ENCODE results near the gene LYST. TPM values are rescaled to one million over a fixed set of nuclear protein-coding genes. Genes with fewer than 3 reads are reported as not detected.

LYST gene
- total and polyA plus RNA-seq, 2 of the 4 experiments (the other 2 are of a cell fraction) = 2.2 to 7.2 TPM

DNA sequence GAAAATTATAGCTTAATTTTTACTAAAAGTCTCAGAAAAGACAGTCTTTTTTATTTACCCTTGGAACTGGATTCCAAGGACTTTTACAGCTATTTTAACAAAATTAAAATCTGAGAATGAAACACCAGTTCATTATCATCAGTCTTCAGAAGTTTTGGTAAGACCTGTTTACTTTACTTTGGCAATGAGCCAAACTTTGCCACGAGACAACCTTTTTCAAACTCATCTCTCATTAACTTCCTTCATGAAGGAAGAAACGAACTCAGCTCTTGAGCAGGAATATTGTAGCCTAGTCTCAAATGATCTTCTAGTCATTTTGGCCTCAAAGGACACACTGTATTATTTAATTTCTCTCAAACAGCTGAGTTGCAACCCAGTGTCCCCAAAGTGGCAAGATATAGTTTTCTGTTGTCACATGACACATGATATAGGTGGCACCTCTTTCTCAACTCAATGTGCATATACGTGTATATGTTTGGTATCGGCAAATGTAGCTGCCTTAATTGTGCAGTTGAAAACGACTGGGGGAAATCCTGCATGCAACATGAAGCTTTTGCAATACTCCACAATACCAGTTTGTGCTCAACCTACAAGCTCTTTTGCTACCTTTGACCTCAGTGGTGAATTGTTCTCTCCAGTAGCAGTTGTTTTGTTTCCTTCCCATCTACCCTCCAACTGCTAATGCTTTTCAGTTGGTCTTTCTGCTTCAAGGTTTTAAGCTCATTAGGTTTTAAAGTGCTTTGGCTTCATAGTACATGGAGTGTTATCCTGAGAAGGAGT, 208.8 kb downstream of the LYST start:
- Histone ChIP-seq H2BK15ac (ENCODE audit: low read depth, low read length) (no peak overlapping the region), H2AK9ac (replicated peaks; ENCODE audit: low read depth, low read length, poor library complexity) (no peak overlapping the region), H2AFZ (replicated peaks; ENCODE audit: low read length, poor library complexity) (no peak overlapping the region), H2BK20ac (ENCODE audit: low read depth, low read length) (no peak overlapping the region), H3K79me1 (ENCODE audit: low read depth in 1 of 2, low read length in 2 of 2) (no peaks in the 10 kb centered on the region), H3K18ac (ENCODE audit: low read depth, low read length) (no peak overlapping the region), H3K4me2 (ENCODE audit: low read depth, low read length) (no peak overlapping the region), H3K56ac (ENCODE audit: extremely low read depth, insufficient read depth, low read length) (no peak overlapping the region), H2BK5ac (ENCODE audit: low read depth, low read length, poor library complexity, severe bottlenecking) (no peak overlapping the region), H3K27ac (ENCODE audit: insufficient read depth, low read length) (no peak overlapping the region), H3K14ac (replicated peaks; ENCODE audit: low read depth, low read length) (no peak overlapping the region), H3K36me3 (ENCODE audit: control insufficient read depth, insufficient read depth, low read length) (0 out of 2 replicates have a peak, but pooled peaks cover 1% of the 10 kb centered on the region), H3K23ac (ENCODE audit: low read depth, low read length) (no peak overlapping the region), H3K27me3 (ENCODE audit: control insufficient read depth, insufficient read depth, low read length) (peaks cover 6% of the 10 kb centered on the region), H4K20me1 (ENCODE audit: insufficient read depth, low read length) (no peaks in the 10 kb centered on the region), H3K9me1 (ENCODE audit: insufficient read depth, low read length) (no peaks in the 10 kb centered on the region), H3K9me3 (ENCODE audit: control insufficient read depth, insufficient read depth, low read length) (no peaks in the 10 kb centered on the region; the same call in 1 of the 2 replicates), H4K8ac (ENCODE audit: low read depth in 2 of 2, low read length in 2 of 2) (no peak overlapping the region), H3K4ac (ENCODE audit: low read depth, low read length) (no peak overlapping the region), H4K5ac (ENCODE audit: low read depth, low read length) (no peak overlapping the region), H2AK5ac (ENCODE audit: low read depth, low read length) (no peak overlapping the region), H3K4me1 (ENCODE audit: control insufficient read depth, insufficient read depth, low read length) (no peaks in the 10 kb centered on the region), H2BK120ac (ENCODE audit: low read depth, low read length) (no peak overlapping the region), H4K91ac (ENCODE audit: insufficient read depth, low read depth, low read length) (no peak overlapping the region), H3K4me3 (ENCODE audit: insufficient read depth, low read depth, low read length) (no peak overlapping the region), H3K9ac (ENCODE audit: low read depth, low read length) (no peak overlapping the region)
- ChIA-PET POLR2A (ENCODE audit: unreplicated experiment) (interaction anchor here (0.6 kb wide), 1 partner anchor 125 kb away, joined by 10 read pairs; no protein-coding TSS in a partner anchor), CTCF (interaction anchor here (1.1 to 1.3 kb wide), 2 partner anchors 9 to 24 kb away, joined by 3 to 6 read pairs; no protein-coding TSS in a partner anchor)
- in situ Hi-C loops (cut with MboI; ENCODE audit: low sequenced_read_pairs) = no loop called here
- ATAC-seq (ENCODE audit: low read depth) = no peak
- WGBS, 2 experiments (ENCODE audit: extremely low coverage in 2 of 2, insufficient read length in 1 of 2) = 30% methylated on average over 2 of the region's 5 CpGs; no CpG with 5 or more reads in 1 of the 2 experiments
- TF ChIP-seq MAFK (IDR thresholded peaks at IDR 0.05; ENCODE audit: low read depth, low read length) = no peak
- no peak for TF ChIP-seq MAZ (IDR thresholded peaks at IDR 0.05; ENCODE audit: borderline replicate concordance, low read depth, low read length)
- TF ChIP-seq SMC3 (IDR thresholded peaks at IDR 0.05; ENCODE audit: low read depth, low read length) = no peak
- intact Hi-C loops (cut with micrococcal nuclease) = no loop called here
- dilution Hi-C loops (cut with HindIII; ENCODE audit: low sequenced_read_pairs, unreplicated experiment) = no loop called here
- no TSS peak for BruUV-seq (replicated peaks)
- DNase-seq = no peak

Data from IMR-90 (cell line).